HG02642 (cell line): Measurements from ENCODE around the gene MTCH1.

Source experiments
- ATAC-seq: cut with Tn5 transposase; IDR thresholded peaks from one replicate; pipeline ENCODE4 v1.9.1; 2021; ENCODE audit warnings: mild to moderate bottlenecking; ENCODE audit not compliant: unreplicated experiment, poor library complexity

MTCH1 gene

DNA sequence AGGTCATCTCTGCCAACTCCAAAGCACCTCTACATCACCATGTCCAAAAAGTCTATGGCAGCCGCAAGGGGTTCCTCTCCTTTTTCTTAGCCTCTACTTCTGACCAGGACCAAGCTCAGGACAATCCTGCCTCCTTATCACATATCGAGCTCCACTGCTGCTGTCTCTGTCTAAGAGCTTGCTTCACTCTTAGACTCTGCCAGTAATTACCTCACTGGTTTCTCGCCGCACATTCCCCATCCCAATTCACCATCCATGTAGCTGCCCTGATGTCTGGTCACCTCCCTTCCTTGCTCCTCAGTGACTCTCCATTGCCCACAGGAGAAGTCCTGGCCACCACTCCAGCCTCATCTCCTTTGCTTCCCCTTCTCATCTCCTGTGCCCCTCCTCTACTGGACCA, 55.5 kb downstream of the MTCH1 start:
- ATAC-seq = no peak

DNA sequence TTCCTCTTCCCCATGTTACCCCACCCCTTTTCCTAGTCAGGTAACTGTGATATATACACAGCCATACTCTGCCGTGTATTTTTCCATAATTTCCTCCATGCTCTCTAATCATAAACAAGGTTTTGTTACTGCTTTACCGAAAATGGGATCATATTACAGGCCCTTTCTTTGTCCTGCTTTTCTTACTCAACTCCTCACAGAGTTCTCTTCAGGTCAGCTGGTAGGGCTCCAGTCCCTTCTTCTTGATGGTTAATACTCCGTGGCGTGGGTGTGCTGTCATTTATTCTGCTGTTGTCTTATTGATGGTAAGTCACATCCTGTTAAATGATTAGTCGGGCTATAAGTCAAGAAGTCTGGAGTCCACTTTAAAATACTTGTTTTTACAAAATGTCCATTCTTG, 56.4 kb downstream of the MTCH1 start:
- ATAC-seq = no peak

DNA sequence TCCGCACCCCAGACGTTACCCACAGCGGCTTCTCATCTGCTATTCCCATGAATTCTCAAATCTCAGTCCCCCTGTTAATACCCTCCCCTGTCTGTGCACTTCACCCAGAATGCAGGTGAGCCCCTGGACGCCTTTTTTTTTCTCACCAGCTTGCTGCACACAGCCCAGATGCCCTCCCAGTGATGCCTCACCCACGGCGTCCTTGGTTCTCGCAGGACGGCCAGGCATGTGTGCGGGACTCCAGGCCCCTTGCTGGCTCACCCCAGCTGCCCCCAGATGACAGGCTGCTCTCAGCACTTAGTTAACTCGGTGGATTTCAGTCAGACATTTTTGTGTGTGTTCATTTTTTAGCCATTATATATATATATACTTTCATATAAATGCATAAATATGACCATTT, 56.8 kb downstream of the MTCH1 start:
- no peak for ATAC-seq

DNA sequence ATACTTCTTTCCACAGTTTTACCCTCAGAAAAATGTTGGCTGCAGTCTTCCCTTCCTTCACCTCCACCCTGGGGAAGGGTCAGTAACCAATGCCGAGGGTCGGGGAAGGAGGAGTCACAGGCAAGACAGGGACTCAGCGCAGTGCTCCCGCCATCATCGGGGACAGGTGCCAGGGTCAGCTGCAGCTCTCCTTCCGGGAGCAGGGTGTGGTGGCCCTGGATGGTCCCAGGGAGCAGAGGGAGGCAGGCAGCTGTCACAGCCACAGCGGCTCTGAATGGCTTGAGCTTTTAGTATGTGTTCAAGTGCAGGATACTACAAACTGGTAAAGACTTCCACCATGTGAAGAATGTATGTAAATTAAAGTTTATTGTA, 57.5 kb downstream of the MTCH1 start:
- ATAC-seq = no peak

DNA sequence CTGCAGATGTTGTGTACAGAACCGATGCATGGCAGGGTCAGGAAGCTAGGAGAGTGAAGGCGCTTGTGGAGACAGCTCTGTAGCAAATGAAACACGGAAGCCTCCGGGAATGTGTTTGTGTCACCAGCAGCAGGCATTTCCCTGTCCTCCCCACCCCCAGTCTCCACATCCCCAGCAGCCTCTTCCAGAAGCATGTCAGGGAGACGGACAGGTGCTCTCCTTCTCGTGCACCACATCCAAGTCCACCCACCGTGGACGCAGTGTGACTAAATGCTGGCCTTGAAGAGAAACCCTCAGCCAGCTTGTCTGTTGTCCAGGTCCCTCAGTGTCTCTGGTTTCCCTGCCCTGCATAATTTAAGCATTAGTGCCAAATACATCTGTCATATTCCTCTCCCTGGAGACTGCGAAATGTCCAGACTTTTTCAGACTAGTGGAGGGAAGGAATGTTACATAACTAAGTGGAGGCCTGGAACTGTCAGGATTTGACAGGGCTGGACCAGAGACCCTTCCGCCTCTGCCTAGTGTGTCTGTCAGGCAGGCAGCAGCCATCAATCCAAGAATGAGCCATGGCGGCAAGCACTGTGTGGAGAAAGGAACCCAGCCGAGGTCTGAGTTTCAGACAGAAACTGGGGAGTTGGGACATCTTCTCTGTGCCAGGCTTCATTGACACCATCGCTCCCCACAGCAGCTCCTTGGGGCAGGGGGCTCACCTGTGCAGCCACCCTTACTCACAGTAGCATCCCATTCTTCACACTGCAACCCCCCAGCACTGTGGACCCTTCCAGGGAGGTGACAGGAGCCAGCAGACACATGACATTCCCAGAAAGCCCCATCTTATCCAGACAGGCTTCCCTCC, 58.1 kb downstream of the MTCH1 start:
- ATAC-seq = no peak

DNA sequence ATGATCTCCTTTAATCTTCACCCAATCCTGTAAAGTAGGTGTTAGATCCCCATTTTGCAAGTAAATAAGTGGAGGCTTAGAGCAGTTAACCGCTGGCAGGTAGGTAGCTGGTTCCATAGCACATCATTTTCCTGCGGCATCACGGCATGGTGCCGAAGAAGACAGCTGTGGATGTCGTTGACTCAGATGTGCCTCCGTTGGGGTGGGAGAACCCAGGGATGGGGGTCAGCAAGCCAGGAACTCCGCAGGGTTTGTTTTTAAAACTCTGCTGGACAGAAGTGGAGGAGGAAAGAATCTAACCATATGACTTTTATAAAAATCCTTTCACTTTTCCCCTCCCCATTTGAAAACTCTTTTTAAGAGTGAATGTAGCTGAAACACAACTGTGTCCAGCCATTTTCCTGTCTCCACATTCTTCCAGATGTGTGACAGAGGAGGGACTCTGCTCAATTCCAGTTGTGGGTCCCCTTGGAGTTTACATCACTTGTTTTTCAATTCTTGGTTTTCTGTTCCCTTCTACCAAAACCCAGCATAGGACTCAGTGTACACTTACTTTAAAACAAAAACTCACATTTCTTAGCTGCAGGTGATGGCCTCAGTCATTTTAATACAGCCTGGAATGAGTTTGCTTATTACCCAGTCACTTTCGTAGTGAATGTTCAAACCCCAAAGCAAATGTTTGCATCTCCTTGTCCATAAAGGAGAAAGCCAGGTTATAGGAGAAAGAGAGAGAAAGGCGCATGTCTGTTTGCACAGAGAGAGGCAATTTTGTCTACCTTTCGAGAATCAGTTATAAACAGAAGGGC, 59.1 kb downstream of the MTCH1 start:
- ATAC-seq = no peak

DNA sequence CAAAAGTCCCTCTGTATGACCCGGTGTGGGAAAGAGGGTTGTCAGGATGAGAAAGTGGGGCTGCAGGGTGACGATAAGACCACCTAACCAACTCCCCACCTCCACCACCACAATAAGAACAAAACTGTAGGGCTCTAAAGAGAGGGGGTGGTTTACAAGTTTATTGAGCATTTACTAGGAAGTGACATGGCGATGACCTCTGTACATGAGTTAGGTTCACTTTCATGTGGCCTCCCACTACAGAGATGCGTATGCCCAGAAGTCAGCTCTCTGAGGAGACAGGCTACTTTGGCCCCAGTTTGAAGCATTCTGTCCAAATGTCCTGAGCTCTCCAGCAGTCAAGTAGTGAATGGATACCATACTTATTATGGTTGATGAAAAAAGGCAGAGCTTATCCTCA, 60.2 kb downstream of the MTCH1 start:
- no peak for ATAC-seq

DNA sequence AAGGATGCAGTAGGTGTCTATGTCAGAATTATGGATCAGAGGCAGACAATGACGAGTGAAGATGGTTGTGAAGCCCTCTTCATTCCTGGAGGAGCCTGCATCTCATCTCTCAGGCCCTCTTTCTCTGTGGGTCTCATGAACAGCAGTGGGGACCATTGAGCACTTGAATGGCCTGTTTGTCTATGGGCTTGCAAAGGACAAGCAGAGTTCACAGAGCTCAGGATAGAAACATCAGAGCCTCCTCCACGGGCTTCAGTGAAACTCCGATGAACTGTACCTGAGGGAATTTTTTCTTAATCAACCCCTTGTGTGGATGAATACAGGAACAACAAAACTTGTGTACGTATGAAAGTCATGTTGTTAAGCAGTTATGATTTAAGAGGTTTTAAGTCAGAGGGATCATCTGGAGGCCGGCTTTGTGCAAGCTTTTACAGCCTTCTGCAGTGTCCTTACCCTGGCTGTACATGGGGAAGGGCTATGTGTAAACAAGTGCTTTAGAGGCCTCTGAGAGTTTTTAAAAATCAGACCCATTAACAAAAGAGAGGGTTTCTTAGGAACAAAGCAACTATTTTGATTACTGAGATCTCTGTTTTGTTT, 61.1 kb downstream of the MTCH1 start:
- ATAC-seq = no peak

DNA sequence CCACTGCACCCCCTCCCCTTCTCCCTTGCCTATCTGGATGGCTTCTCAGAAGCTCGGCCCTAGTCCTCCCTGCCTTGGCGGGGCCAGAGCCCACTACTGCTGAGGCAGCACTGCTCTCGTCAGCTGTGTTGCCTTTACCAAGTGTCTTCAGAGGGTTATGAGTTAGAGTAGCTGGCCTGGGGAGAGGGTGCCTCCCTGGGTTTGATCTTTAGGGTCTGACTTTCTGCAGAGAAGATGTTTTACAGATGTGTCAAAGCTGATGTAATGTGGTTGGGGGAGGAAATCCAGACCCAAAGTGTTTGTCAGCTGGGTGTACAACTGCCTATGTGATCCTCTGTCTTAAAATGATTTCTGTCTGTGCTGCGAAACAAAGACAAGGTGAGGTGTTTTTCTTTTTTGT, 61.9 kb downstream of the MTCH1 start:
- no peak for ATAC-seq

DNA sequence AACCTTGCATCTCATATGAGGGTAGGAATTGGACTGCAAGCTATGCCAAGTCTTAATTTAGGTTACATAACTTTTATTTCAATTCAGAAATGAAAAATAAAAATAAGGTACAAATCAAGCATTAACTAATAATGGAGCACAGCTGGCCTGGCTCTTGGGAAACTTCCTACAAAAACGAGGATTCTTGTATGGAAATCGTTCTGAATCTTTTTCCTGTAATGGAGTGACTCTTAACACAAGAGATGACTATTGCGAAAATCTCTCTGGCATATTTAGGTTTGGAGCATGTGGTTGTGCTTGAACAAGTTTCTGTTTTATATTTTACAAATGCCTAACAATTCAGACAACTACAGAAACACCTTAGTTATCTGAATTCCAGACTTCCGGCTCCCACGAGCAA, 65.5 kb downstream of the MTCH1 start:
- ATAC-seq = no peak

DNA sequence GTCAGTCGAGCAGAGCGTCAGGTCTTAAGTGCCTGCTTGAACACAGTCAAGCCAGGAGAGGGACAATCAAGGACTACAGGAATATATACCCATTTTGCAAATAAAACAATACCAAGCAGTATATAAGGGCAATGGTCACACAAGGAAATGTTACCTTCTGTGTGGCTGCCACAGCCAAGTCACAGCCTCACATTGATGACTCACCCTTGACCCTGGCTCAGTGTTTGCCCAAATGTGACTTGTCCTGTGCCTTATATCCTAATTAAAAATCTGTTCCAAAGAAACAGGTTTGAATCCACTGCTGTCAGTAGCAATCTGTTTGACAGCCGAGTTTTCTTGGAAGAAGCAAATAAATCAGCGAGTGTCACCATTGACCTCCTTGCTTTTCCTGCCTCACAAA, 65.9 kb downstream of the MTCH1 start:
- ATAC-seq = no peak
